SK-N-MC (cell line): ENCODE results near the gene ORC1.

Source experiments
- EZH2 ChIP-seq: fragments of 200-600 bp; sonication (generic); IDR thresholded peaks from one replicate; pipeline ENCODE4 v1.6.1; 2017; ENCODE audit warnings: antibody characterized with exemption
- POLR2AphosphoS5 ChIP-seq: IDR thresholded peaks from 2 replicates; pipeline ENCODE4 v1.6.1; 2012; ENCODE audit warnings: mild to moderate bottlenecking, low read depth, low read length, borderline replicate concordance

- TF ChIP-seq EZH2 (no peak), POLR2AphosphoS5 (no peak; the same call in 1 of the 2 replicates)
Measured at GRCh38 chr1:52366517-52366827, 37.8 kb downstream of the ORC1 start.
